ENCODE data around the gene AP4B1.

The AP4B1 gene

GRCh38 chr1:113928941-113929749, 24.5 kb upstream of the AP4B1 start, which contains the start of gene HIPK1:
Gene HIPK1 (plus strand): TSS chr1:113929324.
- H3K27ac ChIP-seq (ENCODE audit: extremely low read depth, low read depth, low read length), result peak within 1 kb of the TSS; percentile 75
- peak within 1 kb of the TSS; percentile 96 for H3K4me3 ChIP-seq (ENCODE audit: low read depth, low read length)
- CTCF ChIA-PET, result interaction anchor here (0.8 to 2.1 kb wide), 4 partner anchors 23 to 29 kb away, joined by 3 to 8 read pairs (median 4); partner anchors contain the start of gene AP4B1
- TF ChIP-seq ZNF239 (tag by site-specific recombination; IDR thresholded peaks at IDR 0.05) (no peak), ZNF692 (tag by site-specific recombination; IDR thresholded peaks at IDR 0.05) (peak; percentile 86), ZNF23 (tag by site-specific recombination; IDR thresholded peaks at IDR 0.05; ENCODE audit: borderline replicate concordance) (no peak), ZNF621 (tag by site-specific recombination; IDR thresholded peaks at IDR 0.05) (no peak), ZNF2 (tag by site-specific recombination; IDR thresholded peaks at IDR 0.05) (peak; percentile 97), ZEB2 (tag by site-specific recombination; IDR thresholded peaks at IDR 0.05) (peak; percentile 93), ZNF132 (tag by site-specific recombination; IDR thresholded peaks at IDR 0.05; ENCODE audit: borderline replicate concordance) (no peak), AEBP2 (tag by site-specific recombination; IDR thresholded peaks at IDR 0.05; ENCODE audit: borderline replicate concordance) (no peak), ZNF514 (tag by site-specific recombination; IDR thresholded peaks at IDR 0.05) (no peak), KLF8 (tag by site-specific recombination; IDR thresholded peaks at IDR 0.05) (peak; percentile 96), ZNF48 (tag by site-specific recombination; IDR thresholded peaks at IDR 0.05) (no peak), ZSCAN18 (tag by site-specific recombination; IDR thresholded peaks at IDR 0.05) (peak; percentile 51; the same call in 1 of the 2 replicates), ZNF133 (tag by site-specific recombination; IDR thresholded peaks at IDR 0.05) (peak; percentile 9; the same call in 1 of the 2 replicates), ZXDB (tag by site-specific recombination; IDR thresholded peaks at IDR 0.05) (peak; percentile 94), ZNF677 (tag by site-specific recombination; IDR thresholded peaks at IDR 0.05) (no peak), ZIC2 (tag by site-specific recombination; IDR thresholded peaks at IDR 0.05) (peak; percentile 73), ZNF530 (tag by site-specific recombination; IDR thresholded peaks at IDR 0.05; ENCODE audit: low read depth) (no peak), ZNF624 (tag by site-specific recombination; IDR thresholded peaks at IDR 0.05) (no peak), PRDM10 (tag by site-specific recombination; IDR thresholded peaks at IDR 0.05) (peak; percentile 99)
- TF ChIP-seq, protein P1, sequence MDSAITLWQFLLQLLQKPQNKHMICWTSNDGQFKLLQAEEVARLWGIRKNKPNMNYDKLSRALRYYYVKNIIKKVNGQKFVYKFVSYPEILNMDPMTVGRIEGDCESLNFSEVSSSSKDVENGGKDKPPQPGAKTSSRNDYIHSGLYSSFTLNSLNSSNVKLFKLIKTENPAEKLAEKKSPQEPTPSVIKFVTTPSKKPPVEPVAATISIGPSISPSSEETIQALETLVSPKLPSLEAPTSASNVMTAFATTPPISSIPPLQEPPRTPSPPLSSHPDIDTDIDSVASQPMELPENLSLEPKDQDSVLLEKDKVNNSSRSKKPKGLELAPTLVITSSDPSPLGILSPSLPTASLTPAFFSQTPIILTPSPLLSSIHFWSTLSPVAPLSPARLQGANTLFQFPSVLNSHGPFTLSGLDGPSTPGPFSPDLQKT (IDR thresholded peaks at IDR 0.05; ENCODE audit: borderline replicate concordance, low read depth, low read length), result no peak; the same call in 1 of the 2 replicates
- TF ChIP-seq, protein P2, sequence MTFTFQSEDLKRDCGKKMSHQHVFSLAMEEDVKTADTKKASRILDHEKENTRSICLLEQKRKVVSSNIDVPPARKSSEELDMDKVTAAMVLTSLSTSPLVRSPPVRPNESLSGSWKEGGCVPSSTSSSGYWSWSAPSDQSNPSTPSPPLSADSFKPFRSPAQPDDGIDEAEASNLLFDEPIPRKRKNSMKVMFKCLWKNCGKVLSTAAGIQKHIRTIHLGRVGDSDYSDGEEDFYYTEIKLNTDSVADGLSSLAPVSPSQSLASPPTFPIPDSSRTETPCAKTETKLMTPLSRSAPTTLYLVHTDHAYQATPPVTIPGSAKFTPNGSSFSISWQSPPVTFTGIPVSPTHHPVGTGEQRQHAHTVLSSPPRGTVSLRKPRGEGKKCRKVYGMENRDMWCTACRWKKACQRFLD (tag by site-specific recombination; IDR thresholded peaks at IDR 0.05), result no peak
- TF ChIP-seq, protein P3, sequence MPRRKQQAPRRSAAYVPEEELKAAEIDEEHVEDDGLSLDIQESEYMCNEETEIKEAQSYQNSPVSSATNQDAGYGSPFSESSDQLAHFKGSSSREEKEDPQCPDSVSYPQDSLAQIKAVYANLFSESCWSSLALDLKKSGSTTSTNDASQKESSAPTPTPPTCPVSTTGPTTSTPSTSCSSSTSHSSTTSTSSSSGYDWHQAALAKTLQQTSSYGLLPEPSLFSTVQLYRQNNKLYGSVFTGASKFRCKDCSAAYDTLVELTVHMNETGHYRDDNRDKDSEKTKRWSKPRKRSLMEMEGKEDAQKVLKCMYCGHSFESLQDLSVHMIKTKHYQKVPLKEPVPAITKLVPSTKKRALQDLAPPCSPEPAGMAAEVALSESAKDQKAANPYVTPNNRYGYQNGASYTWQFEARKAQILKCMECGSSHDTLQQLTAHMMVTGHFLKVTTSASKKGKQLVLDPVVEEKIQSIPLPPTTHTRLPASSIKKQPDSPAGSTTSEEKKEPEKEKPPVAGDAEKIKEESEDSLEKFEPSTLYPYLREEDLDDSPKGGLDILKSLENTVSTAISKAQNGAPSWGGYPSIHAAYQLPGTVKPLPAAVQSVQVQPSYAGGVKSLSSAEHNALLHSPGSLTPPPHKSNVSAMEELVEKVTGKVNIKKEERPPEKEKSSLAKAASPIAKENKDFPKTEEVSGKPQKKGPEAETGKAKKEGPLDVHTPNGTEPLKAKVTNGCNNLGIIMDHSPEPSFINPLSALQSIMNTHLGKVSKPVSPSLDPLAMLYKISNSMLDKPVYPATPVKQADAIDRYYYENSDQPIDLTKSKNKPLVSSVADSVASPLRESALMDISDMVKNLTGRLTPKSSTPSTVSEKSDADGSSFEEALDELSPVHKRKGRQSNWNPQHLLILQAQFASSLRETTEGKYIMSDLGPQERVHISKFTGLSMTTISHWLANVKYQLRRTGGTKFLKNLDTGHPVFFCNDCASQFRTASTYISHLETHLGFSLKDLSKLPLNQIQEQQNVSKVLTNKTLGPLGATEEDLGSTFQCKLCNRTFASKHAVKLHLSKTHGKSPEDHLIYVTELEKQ (tag by site-specific recombination; IDR thresholded peaks at IDR 0.05; ENCODE audit: borderline replicate concordance), result no peak; the same call in 1 of the 2 replicates

More at GRCh38 chr1:113928941-113929749, 24.5 kb upstream of the AP4B1 start, which contains the start of gene HIPK1:
- H3K9me3 ChIP-seq (ENCODE audit: control insufficient read depth, insufficient read depth, low read depth, low read length), result no peaks in the 10 kb centered on the region
- peaks cover 3% of the 10 kb centered on the region for H3K4me1 ChIP-seq (ENCODE audit: control insufficient read depth, insufficient read depth, low read length)
- POLR2A ChIA-PET, result interaction anchor here (0.5 to 5.3 kb wide), 14 partner anchors 9 to 170 kb away, joined by 3 to 84 read pairs (median 4); partner anchors contain the start of genes AP4B1, DCLRE1B, PHTF1 and RSBN1
- H3K36me3 ChIP-seq (ENCODE audit: control insufficient read depth in 2 of 2, insufficient read depth in 1 of 2, low read length in 2 of 2), result no peaks in the 10 kb centered on the region
